ENCODE data around the gene TUBB4A. TPM values are rescaled to one million over a fixed set of nuclear protein-coding genes. Genes with fewer than 3 reads are reported as not detected.

TUBB4A gene
- total and polyA plus RNA-seq, 10 of the 15 experiments (the other 5 are each of a cell fraction or from before 2014, with no cell fraction given): 0.29 to 22.4 (median 3.8) TPM

DNA sequence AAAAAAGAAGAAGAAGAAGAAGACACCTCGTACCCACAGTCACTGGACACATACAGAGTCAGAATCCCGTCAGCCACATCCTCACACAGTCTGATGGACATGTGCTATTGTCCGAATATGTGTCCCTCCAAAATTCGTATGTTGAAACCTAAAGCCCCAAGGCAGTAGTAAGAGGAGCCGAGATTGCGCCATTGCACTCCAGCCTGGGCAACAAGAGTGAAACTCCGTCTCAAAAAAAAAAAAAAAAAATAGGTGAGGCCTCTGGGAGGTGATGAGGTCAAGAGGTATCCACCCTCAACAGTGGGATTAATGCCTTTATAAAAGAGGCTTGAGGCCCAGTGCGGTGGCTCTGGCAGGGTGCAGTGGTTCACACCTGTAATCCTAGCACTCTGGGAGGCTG lies 17.9 kb downstream of the TUBB4A start:
- in situ Hi-C loops (cut with MboI): no loop called here
- SMC1A ChIA-PET (ENCODE audit: uncharacterized antibody, unreplicated experiment): no interaction called here
- FAIRE-seq: no peak
- TF ChIP-seq, protein P1, sequence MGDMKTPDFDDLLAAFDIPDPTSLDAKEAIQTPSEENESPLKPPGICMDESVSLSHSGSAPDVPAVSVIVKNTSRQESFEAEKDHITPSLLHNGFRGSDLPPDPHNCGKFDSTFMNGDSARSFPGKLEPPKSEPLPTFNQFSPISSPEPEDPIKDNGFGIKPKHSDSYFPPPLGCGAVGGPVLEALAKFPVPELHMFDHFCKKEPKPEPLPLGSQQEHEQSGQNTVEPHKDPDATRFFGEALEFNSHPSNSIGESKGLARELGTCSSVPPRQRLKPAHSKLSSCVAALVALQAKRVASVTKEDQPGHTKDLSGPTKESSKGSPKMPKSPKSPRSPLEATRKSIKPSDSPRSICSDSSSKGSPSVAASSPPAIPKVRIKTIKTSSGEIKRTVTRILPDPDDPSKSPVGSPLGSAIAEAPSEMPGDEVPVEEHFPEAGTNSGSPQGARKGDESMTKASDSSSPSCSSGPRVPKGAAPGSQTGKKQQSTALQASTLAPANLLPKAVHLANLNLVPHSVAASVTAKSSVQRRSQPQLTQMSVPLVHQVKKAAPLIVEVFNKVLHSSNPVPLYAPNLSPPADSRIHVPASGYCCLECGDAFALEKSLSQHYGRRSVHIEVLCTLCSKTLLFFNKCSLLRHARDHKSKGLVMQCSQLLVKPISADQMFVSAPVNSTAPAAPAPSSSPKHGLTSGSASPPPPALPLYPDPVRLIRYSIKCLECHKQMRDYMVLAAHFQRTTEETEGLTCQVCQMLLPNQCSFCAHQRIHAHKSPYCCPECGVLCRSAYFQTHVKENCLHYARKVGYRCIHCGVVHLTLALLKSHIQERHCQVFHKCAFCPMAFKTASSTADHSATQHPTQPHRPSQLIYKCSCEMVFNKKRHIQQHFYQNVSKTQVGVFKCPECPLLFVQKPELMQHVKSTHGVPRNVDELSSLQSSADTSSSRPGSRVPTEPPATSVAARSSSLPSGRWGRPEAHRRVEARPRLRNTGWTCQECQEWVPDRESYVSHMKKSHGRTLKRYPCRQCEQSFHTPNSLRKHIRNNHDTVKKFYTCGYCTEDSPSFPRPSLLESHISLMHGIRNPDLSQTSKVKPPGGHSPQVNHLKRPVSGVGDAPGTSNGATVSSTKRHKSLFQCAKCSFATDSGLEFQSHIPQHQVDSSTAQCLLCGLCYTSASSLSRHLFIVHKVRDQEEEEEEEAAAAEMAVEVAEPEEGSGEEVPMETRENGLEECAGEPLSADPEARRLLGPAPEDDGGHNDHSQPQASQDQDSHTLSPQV (IDR thresholded peaks at IDR 0.05): no peak
- TF ChIP-seq JUND (IDR thresholded peaks at IDR 0.05; ENCODE audit: low read depth, low read length): no peak
- TF ChIP-seq RBBP5 (conservative IDR thresholded peaks at IDR 0.05): no peak
- TF ChIP-seq, protein P2, sequence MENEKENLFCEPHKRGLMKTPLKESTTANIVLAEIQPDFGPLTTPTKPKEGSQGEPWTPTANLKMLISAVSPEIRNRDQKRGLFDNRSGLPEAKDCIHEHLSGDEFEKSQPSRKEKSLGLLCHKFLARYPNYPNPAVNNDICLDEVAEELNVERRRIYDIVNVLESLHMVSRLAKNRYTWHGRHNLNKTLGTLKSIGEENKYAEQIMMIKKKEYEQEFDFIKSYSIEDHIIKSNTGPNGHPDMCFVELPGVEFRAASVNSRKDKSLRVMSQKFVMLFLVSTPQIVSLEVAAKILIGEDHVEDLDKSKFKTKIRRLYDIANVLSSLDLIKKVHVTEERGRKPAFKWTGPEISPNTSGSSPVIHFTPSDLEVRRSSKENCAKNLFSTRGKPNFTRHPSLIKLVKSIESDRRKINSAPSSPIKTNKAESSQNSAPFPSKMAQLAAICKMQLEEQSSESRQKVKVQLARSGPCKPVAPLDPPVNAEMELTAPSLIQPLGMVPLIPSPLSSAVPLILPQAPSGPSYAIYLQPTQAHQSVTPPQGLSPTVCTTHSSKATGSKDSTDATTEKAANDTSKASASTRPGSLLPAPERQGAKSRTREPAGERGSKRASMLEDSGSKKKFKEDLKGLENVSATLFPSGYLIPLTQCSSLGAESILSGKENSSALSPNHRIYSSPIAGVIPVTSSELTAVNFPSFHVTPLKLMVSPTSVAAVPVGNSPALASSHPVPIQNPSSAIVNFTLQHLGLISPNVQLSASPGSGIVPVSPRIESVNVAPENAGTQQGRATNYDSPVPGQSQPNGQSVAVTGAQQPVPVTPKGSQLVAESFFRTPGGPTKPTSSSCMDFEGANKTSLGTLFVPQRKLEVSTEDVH (IDR thresholded peaks at IDR 0.05; ENCODE audit: low read depth, partially characterized antibody): no peak
- TF ChIP-seq CREM (IDR thresholded peaks at IDR 0.05; ENCODE audit: low read depth): no peak
- no peak for TF ChIP-seq KDM1A (IDR thresholded peaks at IDR 0.05; ENCODE audit: borderline replicate concordance)
- TF ChIP-seq FOS (IDR thresholded peaks at IDR 0.05; ENCODE audit: borderline replicate concordance, extremely low read depth, insufficient read length): no peak
- no peak for TF ChIP-seq TCF12 (IDR thresholded peaks at IDR 0.05; ENCODE audit: low read depth, low read length)
- no peak for TF ChIP-seq SREBF1 (IDR thresholded peaks at IDR 0.05; ENCODE audit: low read length)
- TF ChIP-seq GABPA (IDR thresholded peaks at IDR 0.05; ENCODE audit: low read depth): no peak
- TF ChIP-seq BHLHE40 (IDR thresholded peaks at IDR 0.05; ENCODE audit: borderline replicate concordance in 1 of 2, low read depth in 2 of 2, low read length in 1 of 2): no peak
- TF ChIP-seq, protein P3, sequence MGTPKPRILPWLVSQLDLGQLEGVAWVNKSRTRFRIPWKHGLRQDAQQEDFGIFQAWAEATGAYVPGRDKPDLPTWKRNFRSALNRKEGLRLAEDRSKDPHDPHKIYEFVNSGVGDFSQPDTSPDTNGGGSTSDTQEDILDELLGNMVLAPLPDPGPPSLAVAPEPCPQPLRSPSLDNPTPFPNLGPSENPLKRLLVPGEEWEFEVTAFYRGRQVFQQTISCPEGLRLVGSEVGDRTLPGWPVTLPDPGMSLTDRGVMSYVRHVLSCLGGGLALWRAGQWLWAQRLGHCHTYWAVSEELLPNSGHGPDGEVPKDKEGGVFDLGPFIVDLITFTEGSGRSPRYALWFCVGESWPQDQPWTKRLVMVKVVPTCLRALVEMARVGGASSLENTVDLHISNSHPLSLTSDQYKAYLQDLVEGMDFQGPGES (IDR thresholded peaks at IDR 0.05): no peak
- no peak for TF ChIP-seq PAX5 (IDR thresholded peaks at IDR 0.05; ENCODE audit: borderline replicate concordance, low read depth, low read length)

More for the DNA sequence above, 17.9 kb downstream of the TUBB4A start:
- 86% methylated on average over 8 of the region's 8 CpGs for WGBS (ENCODE audit: insufficient coverage, insufficient replicate concordance, low lambda C conversion rate, missing lambda C conversion rate)
- ChIA-PET RAD21 (ENCODE audit: unreplicated experiment) (no interaction called here), POLR2A (interaction anchor here (0.6 kb wide), 1 partner anchor 60 kb away, joined by 3 read pairs; no protein-coding TSS in a partner anchor), CTCF (interaction anchor here (1.4 kb wide), 1 partner anchor 15 kb away, joined by 3 read pairs; no protein-coding TSS in a partner anchor)
- Histone ChIP-seq H3K4me2 (ENCODE audit: control insufficient read depth, insufficient read depth) (no peak overlapping the region), H4K20me1 (ENCODE audit: control insufficient read depth, insufficient read depth) (no peaks in the 10 kb centered on the region), H3K4me3 (no peak overlapping the region), H3K79me2 (ENCODE audit: control insufficient read depth, insufficient read depth, low read length) (peaks cover 16% of the 10 kb centered on the region), H3K27me3 (replicated peaks in 1 of 2; ENCODE audit: control insufficient read depth in 2 of 2, insufficient read depth in 2 of 2, low read length in 1 of 2) (no peaks in the 10 kb centered on the region), H3K9ac (ENCODE audit: control insufficient read depth, insufficient read depth, low read length) (no peak overlapping the region), H2AFZ (ENCODE audit: control insufficient read depth, low read depth, low read length) (no peak overlapping the region), H3K27ac (ENCODE audit: control insufficient read depth, insufficient read depth) (no peak overlapping the region), H3K4me1 (ENCODE audit: control insufficient read depth, insufficient read depth, low read length) (peaks cover 13% of the 10 kb centered on the region), H3K36me3 (ENCODE audit: control insufficient read depth in 2 of 2, insufficient read depth in 2 of 2, low read length in 1 of 2) (no peaks in the 10 kb centered on the region), H3K9me3 (replicated peaks; ENCODE audit: control insufficient read depth, insufficient read depth, low read length) (no peaks in the 10 kb centered on the region)
- DNase-seq (ENCODE audit: low read depth, low spot score): no peak
- BruUV-seq (replicated peaks): no TSS peak
- ATAC-seq: no peak
- intact Hi-C loops (cut with micrococcal nuclease; ENCODE audit: unreplicated experiment): no loop called here

Data from GM12878 (cell line).